ENCODE measurements around the gene APOBEC3H.

GRCh38 chr22:39136317-39136716 lies 39.3 kb downstream of the APOBEC3H start:
- TF ChIP-seq CTCF (conservative IDR thresholded peaks at IDR 0.05) (no peak), EZH2 (IDR thresholded peaks at IDR 0.05; ENCODE audit: low read depth) (no peak)
